Activated T-helper 9 cell treated with anti-CD3 and anti-CD28 coated beads, Interleukin-2, amount 50 U/mL, for 16 hours (primary cell): ENCODE data around the gene FCN1.

Experiments used
- DNase-seq: peaks from one replicate; pipeline ENCODE4 v3.0.0-alpha.2; 2020; ENCODE audit warnings: low read depth

The FCN1 gene

DNA sequence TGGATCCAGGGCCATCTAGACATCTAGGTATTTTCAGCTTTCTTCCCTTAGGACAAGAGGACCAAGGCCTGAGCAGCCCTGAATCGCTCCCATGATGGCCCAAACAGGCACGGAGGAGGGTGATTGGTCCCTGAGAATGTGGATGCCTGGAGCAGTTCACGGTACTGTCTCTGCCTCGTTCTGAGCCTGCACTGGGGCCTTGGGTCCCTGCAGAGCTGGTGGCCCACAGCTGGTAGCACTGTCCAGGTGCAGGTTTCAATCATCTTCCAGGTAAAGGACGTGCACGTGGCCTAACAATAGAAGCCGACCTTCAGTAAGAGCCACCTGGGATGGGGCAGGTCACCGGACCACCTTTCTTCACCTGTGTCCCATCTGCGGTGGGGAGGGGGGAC, 19.4 kb upstream of the FCN1 start:
- DNase-seq: no peak

DNA sequence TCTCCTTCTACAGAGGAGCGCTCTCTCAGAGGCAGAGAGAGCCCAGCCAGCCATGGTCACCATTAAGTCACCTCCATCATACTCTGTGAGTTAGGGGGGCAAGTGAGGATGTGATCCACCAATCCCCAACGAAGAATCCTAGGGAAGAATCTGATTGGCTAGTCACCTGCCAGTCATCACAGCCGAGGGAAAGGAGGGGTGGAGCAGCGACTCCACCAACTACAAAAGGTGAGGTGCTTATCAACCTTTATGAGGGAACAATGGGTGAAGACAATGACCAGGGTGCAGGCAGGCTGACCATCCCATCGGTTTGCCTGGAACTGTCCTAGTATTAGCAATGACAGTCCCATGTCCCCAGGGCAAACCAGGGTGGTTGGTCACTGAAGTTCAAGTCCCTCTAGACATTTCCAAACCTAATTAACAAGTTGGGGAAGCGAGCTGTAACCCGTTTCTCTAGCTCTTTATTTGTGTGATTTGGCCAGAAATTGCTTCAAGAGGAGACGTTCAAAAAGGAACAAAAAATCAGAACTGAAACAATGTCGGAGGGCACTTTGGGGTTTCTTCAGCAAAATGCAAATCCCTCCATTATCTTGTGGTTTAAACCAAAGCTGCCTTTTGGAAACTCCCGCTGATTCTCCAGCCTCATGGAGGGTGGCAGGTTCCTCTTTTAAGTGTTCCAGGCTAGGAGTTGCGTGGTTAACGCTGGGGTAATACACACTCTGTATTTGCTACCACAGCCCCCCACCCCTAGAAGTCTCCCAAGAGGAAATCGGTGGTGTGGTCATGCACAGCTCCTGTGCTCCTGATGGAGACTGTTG, 18.8 kb upstream of the FCN1 start:
- DNase-seq: no peak

DNA sequence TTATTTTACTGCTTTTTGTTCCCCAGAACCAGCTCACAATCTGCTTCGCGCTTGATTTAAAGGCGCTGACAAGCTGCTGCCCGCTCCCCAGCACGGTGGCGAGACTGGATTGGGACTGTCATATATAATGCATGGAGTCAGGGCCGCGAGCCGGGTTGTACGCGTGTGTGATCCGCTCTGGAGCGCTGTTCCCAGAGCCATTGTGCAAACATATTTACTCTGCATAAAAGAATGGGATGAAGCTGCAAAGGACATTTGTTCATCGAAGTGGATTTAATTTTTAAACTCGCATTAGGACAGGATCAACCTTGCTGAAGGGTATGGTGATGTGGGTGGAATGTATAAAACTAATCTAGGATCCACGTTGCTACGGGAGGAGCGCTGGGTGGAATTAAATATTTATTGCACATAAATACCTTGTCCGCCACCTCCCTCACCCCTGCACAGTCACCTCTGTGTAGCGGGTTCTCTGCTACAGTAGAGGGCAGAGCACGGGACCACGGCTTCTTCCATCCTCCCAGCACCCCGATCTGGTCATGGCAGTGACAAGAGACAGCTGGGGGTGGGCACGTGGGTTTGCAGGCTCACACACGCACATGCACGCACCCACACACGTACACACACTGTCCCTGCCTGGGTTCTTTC, 18.1 kb upstream of the FCN1 start:
- no peak for DNase-seq

DNA sequence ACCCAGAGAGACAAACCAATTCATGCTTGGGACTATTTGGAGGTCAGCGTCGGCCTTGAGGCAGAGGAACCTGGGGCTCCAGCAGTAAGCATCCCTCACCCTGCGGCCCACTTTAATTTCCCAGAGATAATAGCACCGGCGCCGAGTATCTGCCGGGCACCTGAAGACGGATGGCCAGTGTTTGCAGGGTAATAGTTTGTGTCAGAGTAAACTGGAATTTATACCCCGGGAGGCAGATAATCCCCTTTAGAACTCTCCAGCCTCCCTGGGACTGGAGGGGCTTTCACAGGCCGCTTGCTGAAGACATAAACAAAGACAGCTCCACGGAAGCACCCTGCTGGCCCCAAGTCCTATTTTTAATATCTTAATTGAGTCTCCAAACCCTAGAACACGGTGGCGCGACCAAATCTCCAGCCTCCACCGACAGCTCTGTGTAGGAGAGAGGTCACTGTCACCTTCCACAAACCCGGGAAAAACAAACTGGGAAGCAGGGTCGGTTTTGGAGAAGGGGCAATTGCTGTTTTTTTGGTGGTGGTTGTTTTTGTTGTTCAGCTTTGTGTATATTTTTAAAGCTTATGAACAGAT, 17.4 kb upstream of the FCN1 start:
- DNase-seq: no peak

DNA sequence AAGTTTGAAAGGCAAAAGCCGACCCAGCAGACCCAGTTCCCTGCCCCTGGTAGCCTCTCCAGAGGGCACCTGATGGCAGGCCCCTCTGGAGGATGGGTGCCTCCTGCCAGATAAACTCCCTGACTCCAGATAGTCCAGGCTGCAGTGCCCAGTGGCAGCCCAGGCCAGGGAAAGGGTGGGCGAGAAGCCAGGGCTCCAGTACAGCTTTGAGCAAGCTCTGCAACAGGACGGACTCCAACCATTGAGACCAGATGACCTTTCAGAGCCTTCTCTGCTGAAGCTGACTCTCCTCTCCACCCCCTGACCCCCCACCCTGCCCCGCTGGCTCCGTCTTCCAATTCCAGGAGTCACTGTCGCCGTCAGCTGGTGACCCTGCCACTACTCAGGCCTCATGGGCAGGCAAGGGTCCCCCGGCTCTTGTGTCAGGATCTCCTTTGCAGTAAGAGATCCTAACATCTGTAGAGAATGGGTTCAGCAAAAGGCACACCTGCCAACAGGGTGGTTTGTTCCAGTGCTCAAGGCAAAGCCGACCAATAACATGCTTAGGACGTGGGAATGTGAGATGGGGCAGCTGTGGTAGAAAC, 15.5 kb upstream of the FCN1 start:
- no peak for DNase-seq

DNA sequence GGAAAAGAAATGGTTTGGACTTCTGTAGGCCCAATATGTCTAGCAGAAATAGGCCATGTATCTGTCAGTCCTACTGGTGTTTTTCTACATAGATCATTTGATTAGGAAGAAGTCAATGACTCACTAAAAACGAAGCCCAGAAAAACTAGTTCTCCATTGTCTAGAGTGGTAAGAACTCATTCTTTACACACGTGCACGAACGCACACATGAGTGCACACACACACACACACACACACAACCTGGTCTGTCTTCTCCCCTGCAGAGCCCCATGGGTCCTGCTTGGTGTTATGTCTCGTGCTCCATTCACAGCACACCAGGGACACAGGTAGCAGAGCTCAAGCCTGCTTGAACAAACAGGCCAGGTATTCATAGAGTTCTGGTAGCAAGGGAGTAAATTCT, 14.9 kb upstream of the FCN1 start:
- no peak for DNase-seq

DNA sequence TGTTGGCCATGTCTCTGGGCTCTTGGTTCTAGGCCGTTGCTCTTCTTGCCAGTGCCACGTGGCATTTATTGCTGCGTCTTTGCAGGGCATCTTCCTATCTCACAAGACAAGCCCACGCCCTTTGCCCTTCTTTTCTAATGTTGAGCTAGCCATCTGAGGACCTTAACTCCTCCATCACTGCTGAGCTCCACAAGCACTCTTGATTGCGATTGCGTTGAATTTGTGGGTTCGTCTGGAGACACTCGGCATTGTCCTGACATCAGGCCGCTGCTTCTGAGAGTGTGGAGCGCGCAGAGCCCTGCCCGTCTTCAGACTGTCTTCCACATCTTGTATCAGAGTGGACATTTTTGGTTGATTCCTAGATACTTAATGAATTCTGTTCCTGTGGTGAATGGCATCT, 14.5 kb upstream of the FCN1 start:
- DNase-seq: no peak

DNA sequence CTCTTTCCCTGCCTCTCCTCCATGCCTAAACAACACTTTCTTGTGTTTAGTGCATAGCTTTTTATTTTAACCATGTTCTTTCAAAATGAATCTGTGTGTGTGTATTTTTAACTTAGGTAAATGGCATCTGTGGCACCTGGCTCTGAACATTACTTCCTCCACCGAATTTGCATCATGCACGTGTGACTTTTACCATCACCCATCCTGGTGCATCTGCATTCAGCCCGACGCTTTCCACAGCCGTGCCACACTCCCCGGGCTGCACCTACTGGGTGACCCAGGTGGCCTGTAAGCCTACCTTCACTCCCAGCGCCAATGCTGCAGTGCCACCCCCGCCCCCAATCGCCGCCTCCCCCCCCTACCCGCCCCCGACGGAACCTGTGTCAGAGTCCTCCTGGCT, 12.7 kb upstream of the FCN1 start:
- no peak for DNase-seq

DNA sequence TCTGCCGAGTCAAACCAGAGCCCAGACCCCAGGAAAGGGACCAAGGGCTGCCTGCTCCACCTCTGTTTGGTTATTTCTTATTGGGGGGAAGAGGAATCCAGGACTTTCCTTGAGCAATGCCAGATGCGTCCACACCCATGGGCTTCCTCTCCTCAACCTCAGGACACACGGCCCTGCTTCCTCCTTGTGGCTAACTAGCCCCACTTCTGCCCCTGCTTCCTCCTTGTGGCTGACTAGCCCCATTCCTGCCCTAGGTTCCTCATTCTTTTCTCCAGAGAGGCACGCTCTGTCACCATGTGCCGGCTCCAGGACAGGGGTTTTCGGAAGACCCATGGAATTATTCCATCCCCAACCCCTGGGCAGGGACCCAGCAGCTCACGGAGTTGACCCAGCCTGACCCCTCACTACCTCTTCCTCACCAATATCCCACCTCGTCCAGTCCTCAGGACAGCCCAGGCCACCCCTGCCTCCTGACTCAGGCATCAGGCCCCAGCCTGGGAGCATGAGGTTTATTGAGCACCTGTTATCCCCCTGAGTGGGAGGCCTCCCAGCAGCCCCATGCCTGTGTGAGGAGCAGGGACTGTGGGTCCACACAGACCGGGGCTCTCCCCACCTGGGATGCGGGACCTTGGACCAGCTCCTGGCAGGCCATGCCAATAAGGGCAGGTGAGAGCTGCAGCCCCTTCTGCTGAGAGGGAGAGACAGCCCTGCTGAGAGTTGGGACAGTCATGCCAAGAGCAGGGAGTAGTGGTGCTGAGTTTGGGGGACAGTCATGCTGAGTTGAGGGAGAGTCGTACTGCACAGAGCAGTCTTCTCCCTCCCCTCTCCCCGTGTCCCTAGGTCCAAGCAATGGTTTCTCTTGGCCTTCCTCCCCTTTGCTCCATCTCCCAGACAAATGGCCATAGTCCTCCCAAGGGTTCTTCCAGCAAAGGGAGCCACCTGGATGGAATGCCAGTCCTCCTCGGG, 11.8 kb upstream of the FCN1 start:
- DNase-seq: no peak

DNA sequence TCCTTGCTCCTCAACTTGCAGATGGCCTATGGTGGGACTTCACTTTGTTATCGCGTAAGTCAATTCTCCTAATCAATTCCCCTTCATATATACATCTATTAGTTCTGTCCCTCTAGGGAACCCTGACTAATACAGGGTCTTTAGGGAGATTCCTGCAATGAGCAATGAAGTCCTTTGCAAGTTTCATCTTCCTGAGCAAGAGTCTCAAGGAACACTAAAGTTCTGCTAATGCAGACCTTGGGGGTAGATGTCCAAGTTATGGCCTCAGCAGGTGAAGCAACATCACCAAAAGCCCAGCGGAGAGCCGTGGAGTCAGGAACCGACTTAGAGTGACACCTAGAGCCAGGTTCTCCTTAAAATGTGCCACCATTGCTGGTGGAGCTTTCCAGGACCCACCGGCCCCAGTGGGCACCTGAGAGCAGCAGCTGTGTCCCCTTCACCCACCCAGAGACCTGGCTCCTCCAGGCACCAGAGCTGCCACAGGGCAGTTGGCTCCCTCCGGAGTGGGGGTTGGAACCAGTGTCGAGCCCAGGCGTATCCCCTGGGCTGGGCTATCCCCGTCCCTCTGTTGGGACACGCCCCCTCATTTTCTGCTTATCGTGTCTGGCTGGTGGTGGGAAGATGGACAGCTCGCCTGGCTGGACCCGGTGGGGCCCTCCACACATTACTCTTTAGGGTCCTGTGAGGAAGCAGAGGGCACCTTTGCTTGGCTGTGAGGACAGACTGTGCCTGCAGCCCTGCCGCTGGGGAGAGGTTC, 10.9 kb upstream of the FCN1 start:
- DNase-seq: no peak

DNA sequence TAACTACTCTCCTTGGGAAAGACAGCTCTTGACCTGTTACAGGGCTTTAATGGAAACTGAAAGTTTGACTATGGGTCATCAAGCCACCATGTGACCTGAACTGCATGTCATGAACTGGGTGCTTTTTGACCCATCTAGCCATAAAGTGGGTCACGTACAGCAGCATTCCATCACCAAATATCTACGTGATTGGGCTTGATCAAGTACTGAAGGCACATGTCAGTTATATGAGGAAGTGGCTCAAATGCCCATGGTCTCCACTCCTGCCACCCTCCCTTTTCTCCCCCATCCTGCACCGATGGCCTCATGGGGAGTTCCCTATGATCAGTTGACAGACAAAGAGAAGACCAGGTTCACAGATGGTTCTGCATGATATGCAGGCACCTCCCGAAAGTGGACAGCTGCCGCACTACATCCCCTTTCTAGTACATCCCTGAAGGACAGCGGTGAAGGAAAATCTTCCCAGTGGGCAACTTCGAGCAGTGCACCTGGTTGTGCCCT, 7.3 kb upstream of the FCN1 start:
- DNase-seq: no peak

DNA sequence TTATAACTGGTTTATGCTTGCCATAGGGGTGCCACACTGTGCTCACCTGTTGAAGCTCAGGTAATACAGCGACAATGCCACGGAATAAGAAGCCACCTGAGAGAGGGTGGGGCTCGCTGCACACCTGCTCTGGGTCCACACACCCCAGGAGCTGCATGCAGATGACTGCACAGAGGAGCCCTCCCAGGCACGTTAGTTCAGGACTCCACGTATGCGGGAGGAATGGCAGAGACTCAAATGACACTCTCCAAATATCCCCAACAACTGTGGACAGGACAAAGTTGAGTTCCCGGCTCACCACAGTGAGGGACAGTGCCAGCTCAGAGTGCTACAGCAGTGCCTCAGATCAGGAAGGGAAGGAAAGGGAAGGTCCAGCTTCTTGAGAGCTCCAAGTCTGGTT, 5.8 kb upstream of the FCN1 start:
- no peak for DNase-seq

DNA sequence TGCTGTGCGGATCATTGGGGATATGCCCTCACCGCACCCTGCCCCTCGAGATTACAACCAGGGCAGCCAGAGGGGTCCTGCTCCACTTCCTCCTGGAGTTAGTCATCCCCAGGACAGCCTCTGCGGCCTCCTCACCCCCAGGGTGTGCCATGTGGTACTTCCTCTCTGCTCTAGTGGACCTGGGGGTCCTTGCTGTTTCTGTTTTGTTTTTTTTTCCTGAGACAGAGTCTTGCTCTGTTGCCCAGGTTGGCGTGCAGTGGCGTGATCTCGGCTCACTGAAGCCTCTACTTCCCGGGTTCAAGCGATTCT, 5.2 kb upstream of the FCN1 start:
- no peak for DNase-seq

DNA sequence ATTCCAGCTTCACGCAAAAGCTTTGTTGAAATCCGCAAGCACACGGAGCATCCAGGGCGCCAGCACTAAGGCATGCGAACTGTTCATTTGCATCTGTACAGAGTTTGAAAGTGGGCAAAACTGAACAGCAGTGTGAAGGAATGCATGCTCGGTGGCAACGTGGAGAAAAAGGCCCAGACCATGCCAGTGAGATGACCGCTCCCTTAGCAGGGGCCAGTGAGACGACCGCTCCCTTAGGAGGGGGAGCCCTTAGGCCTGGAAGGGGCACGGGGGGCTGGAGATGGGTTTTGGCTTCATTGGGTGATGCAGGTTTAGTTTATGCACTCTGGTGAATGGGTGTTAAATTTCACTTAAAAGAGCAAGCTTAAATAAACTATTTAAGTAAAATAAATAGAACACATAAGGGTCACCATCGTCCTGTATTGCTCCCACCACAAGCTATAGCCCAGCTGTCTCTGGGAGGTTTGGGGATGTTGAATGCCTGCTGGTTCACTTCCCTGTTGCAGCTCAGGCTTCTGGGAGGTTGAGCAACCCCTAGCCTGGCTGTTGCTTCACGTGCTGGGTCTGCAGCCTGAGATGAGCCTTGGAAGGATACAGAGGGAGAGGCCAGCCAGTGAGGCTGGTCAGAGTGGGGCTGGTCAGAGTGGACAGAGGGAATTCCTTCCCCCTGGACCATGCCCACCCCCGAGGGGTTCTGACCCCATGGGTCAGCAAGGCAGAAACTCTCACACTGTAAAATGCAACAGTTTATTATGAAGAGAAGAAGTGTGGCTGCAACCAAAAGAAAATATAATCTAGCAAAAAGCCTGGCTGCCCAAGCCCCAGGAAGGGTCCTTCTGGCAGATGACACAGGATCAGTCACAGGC, 4.6 kb upstream of the FCN1 start:
- DNase-seq: no peak

DNA sequence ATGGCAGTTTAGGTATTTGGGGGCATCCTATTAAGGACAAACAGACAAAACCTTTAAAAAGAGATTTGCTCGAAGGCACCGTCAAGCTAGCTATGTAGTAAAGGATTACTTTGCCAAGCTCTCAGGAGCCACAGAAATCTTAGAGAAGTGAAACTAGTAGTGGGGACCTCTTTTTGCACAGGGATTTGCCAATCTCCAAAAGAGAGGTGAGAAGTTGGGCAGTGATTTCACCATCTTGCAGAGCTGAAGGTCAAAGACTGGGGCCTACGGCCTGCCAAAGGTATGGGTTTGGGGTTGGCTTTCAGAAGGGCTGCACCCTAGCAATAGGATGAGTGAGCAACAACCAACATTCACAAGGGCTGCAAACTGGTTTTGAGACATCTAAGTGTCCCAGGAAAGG, 1.6 kb upstream of the FCN1 start:
- DNase-seq: no peak

DNA sequence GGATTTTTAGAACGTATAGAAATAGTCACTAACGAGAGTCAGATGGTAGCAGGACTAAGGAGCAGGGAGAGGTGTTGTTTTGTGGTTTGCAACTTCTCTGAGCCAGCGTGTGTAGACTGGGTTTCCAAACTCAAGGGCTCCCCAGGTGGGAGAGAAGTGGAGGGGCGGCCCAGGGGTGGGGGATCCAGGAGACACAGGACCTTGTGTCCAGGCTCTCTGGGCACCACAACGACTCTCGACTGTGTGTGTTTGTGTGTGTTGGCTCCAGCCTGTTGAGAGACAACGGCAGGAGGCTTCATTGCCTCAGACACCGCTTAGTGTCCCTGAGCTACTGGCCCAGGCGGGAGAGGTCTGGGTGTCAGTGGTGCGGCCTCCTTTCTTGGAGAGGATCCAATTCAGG, 934 bp upstream of the FCN1 start:
- no peak for DNase-seq

DNA sequence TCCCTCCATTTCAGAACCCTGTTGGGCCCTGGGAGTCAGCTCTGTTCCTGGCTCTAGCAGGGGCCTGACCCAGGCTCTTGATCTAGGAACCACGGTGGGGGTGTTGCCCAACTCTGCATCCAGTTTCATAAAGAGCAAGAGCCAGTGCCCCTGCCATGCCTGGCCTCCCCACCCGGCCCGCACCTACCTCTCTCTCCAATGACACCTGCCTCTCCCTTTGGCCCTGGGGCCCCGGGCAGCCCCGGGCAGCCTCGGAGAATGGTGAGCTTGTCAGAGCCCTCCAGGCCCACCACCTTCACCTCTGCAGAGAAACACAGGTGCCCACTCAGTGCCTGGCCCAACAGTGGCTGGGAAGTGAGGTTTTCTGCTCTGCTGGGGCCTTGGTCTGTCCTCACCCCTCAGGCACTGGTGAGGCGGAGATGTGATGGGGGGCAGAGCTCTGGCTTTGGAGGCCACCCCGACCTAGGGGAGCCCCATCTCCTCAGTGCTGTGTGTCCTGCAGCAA, 1.5 kb downstream of the FCN1 start:
- no peak for DNase-seq

DNA sequence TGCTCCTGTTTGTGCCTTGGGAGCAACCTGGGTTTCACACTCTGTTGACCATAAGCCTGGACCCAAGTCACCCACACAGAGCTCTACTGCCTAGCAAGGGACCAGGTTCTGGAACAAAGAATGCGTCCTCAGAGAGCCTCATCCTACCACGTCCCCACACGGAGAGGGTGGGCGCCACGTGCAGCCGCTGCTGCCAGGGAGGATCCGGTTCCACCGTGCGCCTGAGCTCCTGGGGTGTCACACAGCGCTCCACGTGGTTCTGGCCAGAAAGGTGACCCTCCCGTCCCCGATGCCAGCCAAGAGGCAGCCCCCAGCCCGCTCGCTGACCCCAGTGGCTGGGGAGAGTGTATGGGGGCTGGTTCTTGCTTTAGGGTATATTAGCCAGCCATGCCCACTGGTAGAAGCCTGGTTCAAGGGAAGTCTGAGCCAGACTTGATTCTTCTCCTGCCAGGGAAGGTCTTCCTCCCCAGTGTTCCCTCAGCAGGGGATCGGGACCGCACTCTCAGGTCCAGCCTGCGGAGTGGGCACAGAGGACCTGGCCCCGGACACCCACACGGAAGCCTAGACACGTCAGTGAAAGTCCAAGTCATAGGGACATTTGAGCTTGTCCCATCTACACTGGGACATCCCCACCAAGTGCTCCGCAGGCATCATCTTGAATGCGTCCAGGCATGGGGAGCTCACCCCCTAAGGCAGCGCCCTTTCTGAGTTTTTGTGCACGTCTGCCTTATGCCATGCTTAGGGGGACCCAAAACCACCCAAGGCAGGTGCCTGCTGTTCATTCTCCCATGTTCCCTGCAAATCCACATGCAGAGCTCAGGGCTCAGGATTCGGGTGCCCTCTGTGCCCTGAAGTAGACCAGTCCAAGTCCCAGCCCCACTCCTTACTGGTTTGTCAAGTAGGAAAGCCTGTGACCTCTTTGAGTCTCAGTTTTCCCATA, 2.4 kb downstream of the FCN1 start:
- DNase-seq: no peak

DNA sequence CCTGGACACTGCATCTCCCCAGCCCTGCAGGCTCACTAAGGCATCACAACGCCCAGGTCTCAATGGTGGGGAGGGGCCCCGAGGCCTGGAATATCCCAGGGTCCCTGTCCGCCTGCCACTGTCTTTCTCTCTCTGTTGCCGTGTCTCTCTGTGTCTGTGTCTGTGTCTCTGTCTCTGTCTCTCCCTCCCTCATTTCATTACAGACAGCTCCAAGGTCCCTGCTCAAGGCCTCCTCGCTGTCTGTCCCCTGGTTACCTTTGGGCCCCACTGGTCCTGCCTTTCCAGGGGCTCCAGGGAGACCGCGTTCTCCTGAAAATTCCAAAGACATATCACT, 3.2 kb downstream of the FCN1 start:
- DNase-seq: no peak
